Stimulated activated naive CD4-positive, alpha-beta T cell (primary cell): ENCODE measurements around the gene MLH3.

Experiments used
- DNase-seq, 6 experiments: peaks; one replicate each; lab custom pipeline; 2025; lab: John Stamatoyannopoulos, UW

Gene MLH3

GRCh38 chr14:74965486-74966153 lies 85.6 kb downstream of the MLH3 start:
- no peak for DNase-seq

DNA sequence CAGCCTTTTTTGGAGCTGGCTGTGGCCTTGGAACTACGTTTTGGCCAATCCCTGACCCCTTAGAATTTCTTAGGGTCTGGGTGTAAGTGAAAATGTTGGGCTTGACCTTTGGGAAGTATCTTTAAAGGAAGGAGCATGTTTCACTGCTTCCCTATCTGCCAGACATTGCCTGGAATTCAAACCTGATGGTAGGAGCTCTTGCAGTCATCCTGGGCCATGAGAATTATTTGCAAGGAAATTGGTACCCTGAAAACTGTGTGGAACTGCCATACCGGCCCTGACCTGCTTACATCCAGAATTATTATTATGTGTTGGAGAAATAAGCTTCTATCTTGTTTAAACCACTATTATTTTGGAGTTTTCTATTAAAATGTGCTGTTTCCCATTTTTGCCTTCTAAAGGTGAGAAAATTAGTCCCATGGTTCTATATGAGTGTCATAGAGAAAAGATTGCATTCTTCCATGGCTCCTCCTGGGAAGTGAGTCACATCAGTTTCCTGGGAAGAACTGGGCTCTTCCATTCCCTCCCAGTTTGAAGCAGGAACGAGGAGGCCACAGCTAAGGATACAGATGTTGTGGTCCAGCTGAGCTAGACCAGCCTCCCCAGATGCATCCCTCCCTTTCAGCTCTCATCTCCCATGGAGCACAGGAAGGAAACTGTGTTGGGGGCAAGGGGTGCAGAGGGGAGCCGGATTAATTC lies 86.3 kb downstream of the MLH3 start:
- no peak for DNase-seq
